HG02852 (cell line): Measurements from ENCODE around the gene NSUN5.
"Not testable (repeated sequence)": the region's sequence is repeated elsewhere in the genome, so short reads cannot be mapped to it uniquely, and the experiment has no call there.

Experiments
- ATAC-seq: cut with Tn5 transposase; IDR thresholded peaks from one replicate; pipeline ENCODE4 v1.9.1; 2021; ENCODE audit warnings: mild to moderate bottlenecking, moderate library complexity; ENCODE audit not compliant: unreplicated experiment

The NSUN5 gene

DNA sequence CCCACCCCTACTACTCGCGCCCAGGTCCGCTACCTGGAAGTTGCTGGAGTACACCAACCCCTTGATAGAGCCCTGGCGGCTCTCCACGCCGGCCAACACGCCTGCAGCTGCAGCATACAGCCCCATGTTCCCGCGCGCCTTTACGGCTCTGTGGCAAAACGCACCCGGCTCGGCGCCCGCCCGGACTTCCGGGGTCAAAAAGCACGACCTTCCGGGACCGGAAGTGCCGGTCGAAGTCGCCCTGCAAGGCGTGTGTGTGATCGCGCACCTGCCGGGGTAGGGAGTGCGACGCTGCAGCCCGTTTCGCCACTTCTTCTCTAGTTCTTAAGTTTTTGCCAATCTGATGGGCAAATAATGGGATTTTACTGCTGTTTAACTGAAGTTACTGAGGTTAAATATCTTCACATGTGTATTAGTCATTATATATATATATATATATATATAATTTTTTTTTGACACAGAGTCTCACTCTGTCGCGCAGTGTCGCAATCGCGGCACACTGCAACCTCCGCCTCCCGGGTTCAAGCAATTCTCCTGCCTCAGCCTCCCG lies at the start of gene NSUN5:
Gene NSUN5 (minus strand): TSS at position 162 of the 550 bp plus-strand sequence. CDS start 36 bp downstream, at position 126.
- peak; percentile 89 for ATAC-seq

DNA sequence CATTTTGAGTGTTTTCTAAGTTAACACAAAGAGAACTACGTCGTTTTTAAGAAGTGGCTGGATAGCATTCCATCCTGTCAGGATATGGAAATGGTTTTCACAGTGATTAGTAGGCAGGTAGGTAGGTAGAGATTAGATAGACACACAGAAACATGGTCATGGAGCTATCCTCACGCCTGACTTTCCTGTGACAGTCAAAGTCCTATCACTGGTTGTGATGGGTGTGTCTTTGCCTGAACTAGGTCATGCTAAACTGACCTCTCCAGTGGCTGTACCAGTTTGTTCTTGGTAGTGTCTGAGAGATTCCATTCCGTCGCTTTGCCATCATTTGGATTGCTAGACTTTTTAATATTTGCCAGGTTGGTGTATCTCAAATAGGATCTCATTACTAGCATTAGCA lies 47.5 kb upstream of the NSUN5 start:
- ATAC-seq, result no peak

DNA sequence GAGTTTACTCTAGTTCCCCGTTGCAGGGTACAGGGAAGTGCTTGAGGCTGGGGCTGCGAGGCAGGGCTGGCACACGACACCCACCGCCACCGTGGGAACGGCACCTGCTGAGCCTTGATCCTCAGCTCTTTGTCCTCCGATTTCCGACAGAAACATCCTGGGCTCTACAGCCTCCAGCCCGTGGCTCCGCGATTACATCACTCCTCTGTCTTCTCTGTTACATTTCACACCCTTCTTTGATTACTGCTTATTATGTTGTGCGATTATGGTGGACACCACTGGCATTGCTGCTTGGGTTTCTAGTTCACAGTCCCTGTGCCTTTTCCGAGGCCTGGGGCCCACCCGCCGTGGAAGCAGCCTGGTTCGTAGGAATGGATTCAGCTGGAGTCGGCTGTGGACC lies 46.2 kb upstream of the NSUN5 start:
- ATAC-seq, result no peak

DNA sequence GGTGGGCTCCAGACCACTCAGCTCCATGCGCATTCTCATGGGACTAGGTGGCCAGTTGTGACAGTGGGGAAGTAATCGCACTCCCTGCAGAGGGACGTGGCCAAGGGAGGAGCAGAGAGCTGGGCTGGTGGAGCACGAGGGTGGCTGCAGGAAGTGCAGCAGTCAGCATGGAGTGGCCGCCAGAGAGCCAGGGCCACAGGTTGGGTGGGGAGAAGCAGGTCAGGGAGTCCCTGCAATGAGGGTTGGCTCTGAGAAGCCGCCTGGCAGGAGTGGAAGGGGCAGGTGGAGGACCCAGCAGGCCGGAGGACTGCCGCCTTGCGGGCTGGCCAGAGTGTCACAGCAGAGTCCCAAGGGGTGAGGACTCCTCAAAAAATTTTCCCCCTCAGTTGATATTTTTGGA lies 45.6 kb upstream of the NSUN5 start:
- no peak for ATAC-seq

DNA sequence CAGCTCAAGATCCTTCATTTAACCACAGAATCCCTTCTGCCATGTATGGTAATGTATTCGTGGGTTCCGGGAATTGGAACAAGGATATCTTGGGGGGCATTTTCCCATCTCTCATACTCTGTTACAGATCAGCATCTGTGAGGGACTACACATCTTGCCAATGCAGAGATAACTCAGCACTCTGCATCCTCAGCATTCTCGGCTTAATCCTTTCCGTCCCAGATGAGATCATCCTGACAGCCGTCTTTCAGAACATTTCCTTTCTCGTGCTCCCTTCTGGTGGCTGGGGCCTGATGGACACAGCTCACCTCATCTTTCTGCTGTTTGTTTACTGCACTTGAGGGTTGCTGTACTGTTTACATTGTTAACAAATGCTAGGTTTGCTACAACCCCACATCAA lies 44.6 kb upstream of the NSUN5 start:
- no peak for ATAC-seq

DNA sequence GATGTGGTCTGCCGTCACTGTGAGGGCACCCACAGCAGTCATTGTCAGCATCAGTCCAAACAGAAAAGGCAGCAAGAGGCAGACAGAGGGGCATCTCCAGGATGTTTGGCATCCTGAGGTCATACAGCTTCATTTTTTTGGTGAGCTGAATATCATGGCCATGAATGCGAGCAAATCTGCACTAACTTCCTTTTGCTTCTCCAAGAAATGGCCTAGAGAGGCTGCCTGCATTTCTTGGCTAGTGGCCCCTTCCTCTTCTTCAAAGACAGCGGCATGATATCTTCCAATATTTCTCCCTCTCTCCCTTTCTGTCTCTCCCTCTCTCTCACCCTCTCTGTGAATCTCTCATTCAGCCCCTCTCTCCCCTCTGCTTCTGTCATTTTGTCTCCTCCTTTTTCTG lies 44.2 kb upstream of the NSUN5 start:
- ATAC-seq, result no peak

DNA sequence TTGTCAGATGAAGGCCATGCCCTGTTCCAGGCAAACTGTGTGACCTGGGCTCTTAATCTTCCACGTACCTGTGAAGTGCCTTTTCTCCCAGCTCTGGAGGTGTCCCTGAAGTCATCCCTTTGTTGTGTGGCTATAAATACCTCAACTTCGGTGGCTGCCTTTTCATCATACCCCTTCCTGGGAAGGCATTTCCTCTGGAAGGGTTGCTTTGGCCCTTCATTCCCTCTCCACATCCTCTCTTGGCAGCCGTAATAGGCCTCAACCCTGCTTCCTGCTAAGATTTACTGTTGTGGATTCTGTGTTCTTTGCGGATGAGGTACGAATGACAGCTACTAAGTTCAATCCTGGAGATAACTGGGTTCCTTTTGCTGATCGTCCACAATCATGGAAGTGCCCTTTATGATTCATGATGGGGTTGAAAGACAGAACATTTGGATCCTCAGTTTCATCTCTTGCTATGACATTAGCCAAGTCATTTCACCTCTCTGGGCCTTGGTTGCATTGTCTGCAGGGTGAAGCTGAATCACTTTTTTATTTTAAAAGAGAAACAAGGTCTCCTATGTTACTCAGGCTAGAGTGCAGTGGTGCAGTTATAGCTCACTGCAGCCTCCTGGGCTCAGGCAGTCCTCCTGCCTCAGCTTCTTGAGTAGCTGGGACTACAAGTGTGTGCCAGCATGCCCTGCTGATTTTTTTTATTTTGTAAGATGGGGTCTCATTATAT lies 43.0 kb upstream of the NSUN5 start:
- ATAC-seq, result no peak

DNA sequence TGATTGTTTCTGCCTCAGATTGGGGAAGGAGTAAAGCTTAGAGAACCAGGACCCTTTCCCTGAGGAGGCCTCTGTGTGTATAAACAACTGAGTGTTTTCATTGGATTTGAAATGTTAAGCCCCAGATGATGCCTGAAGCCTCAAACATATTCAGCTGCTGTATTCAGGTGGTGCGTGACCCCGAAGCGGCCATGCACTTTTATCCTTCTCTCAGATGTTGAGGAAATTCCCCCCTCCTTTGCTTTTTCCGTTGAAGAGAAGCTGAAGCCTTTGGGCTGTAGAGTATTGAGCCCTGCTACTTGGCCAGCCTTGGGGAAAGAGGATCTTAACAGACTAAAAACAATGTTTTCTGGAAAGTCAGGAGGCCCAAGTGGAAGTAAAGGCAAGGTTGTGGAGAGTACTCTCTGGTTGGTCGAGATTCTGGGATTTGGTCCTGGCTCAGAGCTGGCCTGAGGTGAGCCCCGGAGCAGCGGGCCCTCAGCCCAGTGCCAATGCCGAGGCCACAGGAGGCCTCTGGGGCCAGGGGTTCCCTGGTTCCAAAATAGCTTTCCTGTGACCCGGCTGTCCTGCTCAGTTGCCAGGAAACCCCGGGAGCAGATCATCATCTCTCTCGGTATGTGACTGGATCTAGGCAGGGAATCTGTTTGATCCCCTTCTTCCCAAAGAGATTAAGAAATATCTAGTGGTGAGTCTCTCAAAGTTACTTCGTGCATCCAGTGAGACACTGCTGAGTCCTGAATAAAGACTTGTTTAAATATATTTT lies 41.9 kb upstream of the NSUN5 start:
- ATAC-seq, result no peak

DNA sequence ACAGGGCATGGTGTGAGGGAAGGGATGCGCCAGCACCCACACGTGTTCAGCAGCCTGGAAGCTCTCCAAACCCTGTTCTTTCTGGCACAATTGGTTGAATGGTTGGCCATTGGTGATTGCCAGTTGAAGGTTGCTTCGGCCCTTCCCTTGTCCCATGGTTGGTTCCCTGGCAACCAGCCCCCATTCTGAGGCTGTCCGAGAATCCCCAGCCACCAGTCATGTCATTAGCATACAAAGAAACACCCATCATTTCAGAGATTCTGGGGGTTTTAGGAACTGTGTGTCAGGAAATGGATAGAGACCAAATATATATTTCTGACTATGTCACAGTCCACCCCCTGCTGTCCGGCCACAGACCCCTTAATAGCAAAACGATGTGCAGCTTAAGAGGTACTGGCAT lies 41.1 kb upstream of the NSUN5 start:
- ATAC-seq, result no peak

DNA sequence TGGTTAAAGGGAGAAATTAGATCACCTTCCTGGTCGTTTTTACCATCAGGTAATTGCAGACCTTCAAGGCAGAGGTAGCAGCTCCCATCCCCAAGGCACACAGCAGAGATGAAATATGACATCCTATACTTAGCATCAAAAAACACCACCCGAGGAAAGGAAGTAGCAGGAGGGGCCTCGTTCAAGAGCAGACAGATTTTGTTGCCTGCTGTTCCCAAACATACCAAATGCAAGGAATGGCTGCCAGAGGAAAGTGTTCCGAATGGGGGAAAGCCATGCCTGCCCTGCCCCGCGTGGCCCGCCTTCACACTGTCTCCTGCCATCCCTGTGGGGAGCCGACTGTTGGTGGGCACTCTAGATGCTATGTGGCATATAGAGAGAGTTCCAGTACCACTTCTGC lies 37.3 kb upstream of the NSUN5 start:
- no peak for ATAC-seq

DNA sequence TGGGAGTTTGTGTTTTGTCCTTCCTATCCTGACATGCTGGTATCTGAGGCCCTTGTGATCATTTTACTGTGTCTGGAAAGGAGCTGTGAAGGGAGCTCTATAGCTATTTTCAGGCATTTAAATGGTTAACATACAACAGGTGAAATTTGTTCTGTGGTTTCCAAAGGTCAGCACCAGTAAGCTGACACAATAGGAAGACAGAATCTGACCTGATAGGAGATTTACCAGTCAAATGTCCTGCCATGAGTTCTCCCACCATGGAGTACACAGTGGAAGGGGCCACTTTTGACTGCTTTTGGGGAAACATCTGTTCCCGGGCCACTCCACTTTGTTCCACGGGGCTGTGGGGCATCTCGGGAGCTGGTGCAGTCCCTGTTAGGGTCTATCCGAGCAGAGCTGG lies 36.9 kb upstream of the NSUN5 start:
- ATAC-seq, result no peak

DNA sequence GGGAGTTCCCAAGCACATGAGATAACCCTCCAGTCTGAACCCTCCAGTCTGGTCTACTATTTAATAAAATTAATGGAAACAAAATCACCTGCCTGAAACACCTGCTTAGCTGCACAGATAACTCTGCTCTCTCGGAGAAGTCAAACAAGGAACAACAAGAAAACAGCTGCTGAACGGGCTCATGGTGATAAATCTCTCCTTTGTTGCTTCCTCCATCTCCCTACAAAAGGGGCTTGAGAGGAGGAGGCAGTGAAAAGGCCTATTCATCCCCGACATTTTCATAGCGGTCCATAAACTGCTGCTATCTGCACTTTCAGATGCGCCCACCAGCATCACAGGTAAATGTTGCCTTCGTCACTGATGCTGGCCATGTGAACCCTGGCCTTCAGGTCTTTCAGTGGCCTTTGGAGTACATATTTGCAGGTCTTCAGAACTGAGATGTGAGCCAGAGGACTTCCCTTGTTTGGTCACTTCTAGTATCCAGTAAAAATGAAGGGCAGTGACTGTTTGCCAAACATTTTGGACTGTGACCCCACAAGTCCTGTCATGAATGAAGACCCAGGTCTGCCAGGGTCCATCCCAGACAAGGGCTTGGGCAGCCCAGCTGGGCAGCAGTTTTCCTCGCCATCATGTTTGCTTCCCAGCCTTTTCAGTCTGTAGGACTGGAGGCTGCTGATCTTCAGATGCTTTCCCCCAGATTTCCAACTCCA lies 35.2 kb upstream of the NSUN5 start:
- ATAC-seq, result no peak

DNA sequence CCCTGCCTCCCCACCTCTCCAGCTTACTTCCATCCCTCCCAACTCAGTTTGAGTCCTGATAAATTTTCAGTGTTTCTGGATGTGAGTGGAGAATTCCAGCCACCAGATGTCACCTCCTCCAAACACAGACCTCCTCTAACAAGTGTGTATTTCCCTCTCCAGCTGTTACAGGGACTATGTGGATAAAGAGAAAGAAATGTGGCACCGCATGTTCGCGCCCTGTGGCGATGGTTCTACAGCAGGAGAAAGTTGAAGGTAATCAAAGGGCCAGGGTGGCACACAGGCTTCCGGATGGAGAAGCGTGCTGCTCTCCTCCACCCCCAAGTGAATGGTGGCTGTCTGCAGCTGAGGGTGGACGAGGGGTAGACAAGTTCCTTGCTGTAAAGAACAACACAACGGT lies 34.0 kb upstream of the NSUN5 start:
- ATAC-seq, result no peak

DNA sequence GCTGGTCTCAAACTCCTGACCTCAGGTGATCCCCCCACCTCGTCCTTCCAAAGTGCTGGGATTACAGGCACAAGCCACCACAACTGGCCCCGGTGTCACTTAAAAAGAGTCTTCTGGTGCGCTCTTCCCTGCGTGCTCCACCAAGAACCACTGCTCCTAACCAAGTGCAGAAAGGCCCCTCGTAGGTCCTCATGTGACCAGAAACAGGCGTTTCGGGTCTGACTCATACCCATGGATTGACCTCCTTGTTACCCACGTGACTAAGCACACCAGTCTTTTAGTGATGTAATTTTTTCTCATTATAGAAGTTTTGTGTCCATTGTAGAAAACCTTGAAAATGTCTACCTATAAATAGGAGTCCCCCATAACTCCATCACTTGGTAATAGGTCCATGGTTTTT lies 33.3 kb upstream of the NSUN5 start:
- no peak for ATAC-seq

DNA sequence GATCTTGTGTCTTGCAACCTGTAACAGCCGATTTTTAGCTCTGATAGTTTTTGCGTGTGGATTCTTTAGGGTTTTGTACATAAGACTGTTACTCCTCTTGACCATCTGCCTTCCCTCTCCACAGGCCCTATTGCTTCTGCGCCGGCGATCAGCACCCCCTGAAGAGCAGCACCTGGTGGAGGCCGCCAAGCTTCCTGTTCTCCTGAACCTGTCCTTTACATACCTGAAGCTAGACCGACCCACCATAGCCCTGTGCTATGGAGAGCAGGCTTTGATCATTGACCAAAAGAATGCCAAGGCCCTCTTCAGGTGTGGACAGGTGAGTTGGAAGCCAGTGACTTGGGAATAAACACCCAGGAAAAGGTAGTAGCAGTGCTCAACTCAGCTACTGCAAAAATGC lies 31.9 kb upstream of the NSUN5 start:
- ATAC-seq, result no peak

DNA sequence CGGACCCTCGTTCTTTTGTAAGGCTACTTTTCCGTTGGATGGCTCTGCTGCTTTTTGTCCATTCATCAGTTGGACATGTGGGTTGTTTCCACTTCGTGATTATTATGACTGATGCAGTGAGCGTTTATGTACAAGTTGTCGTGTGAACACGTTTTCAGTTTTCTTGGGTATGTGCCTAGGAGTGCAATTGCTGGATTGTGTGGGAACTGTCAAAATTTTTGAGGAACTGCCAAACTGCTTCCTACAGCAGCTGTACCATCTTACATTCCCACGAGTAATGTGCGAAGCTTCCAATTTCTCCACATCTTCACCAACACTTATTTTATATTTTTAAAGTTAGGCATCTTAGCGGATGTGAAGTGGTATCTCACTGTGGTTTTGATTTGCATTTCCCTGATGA lies 29.7 kb upstream of the NSUN5 start:
- ATAC-seq, result no peak

DNA sequence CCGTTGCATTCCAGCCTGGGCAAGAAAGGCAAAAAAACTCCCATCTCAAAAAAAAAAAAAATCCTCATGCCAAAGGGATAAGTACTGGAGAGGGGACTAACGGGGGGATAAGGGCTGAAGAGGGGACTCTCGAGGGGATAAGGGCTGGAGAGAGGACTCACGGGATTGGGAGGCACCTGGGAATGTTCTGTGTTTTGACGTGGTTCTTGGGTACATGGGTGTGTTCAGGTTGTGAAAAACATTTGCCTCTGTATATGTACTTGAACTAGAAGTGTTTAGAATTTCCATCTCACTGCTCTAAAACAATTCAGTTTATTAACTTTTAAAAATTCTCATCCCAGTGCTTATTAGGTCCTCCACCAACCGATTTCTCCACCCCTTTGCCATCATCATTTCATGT lies 23.8 kb upstream of the NSUN5 start:
- ATAC-seq, result no peak

DNA sequence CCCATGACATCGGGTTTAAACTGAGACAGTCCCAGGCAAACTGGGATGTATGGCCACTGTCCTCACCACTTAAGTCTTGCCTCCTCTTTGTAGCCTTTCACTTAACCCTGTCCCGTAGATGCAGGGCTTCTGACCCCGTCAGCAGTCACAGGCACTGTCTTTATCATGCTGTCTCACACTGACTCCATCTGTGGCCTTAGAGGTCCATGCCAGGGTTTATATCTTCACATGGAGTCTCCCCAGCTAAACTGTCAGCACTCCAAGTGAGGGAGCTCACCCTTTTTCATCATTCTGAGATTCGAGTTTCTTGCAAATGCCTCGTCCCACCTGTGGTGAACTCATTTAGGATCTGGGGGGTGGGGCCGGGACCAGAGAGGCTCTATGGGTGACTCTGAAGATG lies 22.1 kb upstream of the NSUN5 start:
- no peak for ATAC-seq

DNA sequence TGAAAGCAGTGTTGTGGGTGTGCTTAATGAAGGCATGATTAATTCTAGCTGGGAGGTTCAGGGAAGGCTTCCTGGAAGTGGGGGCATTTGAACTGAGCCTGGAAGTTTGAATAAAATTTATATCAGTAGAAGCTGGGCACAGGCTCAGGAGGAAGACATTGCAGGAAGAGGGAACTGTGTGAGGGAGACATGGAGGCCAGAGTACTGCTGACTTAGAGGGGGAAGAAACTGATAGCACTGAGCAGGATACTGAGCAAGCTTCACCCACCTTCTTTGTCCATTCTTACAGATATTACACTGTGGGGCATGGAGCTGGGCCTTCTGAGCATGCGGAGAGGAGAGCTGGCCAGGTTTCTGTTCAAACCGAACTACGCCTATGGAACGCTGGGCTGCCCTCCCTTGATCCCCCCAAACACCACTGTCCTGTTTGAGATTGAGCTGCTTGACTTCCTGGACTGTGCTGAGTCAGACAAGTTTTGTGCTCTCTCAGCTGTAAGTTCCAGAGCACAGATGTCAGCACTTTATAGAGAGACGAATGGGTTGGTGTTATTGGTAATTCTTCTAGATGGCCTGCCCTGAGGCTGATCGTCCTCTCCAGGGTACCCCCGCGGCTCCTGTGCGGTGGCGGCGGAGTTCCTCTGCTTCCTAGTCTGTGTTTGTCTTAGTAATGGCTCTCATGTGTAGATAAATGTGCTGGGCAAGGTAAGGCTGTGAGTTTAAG lies 21.4 kb upstream of the NSUN5 start:
- ATAC-seq, result no peak

DNA sequence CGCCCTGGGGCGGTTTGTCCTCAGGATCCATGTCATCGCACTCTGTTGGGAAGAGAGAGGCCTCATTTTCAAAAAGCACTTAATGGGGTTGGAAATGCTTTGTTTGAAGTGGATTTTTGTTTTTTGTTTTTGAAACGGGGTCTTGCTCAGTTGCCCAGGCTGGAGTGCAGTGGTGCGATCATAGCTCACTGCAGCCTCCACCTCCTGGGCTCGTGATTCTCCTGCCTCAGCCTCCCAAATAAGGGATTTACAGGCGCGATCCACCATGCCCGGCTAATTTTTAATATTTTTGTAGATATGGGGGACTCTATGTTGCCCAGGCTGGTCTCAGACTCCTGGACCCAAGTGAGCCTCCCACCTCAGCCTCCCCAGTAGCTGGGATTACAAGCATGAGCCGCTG lies 20.1 kb upstream of the NSUN5 start:
- ATAC-seq, result no peak

DNA sequence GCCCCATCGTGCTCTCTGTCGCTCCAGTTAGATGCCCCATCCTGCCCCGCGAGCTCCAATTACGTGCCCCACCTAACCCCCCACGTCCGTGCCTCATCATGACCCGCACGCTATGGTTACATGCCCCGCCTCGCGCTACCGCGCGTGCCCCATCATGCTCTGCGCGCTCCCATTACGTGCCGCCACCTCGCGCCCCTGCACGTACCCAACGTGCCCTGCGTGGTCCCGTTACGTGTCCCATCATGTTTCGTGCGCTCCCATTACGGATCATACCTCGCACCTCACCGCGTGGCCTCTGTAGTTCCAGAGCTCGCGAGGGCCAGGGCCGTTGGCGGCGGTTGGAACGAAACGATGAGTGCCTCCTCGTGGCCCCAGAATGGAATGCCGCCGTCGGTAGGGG lies 19.3 kb upstream of the NSUN5 start, which contains the start of the genes FKBP6 and TRIM50:
Gene FKBP6 (plus strand): TSS at position 240 of the 400 bp plus-strand sequence. CDS start 268 bp downstream, outside the sequence.
Gene TRIM50 (minus strand): TSS at position 161 of the 400 bp plus-strand sequence. CDS start 3,295 bp downstream, outside the sequence.
- not testable (repeated sequence) for ATAC-seq
